Osteoblast (primary cell): ENCODE results near the gene ATP2B2. TPM values are rescaled to one million over a fixed set of nuclear protein-coding genes. Genes with fewer than 3 reads are reported as not detected.

ENCODE experiments used
- DNase-seq: peaks from one replicate; pipeline ENCODE4 v3.0.0; 2011; ENCODE audit warnings: low spot score, mixed read lengths; ENCODE audit not compliant: insufficient read length; ENCODE audit errors: missing footprints
- H2AFZ ChIP-seq: 2 replicates; pipeline ENCODE4 v1.6.0; 2011; ENCODE audit warnings: mild to moderate bottlenecking, low read length
- H3K27ac ChIP-seq: 2 replicates; pipeline ENCODE4 v1.5.1; 2011; ENCODE audit warnings: mild to moderate bottlenecking, low read depth, low read length, moderate library complexity
- H3K27me3 ChIP-seq: 2 replicates; pipeline ENCODE4 v1.6.0; 2012; ENCODE audit warnings: mild to moderate bottlenecking, control low read depth, inconsistent platforms, low read length, moderate library complexity; ENCODE audit not compliant: insufficient read depth
- H3K36me3 ChIP-seq: 2 replicates; pipeline ENCODE4 v1.5.1; 2011; ENCODE audit warnings: mild to moderate bottlenecking, low read length, control low read depth, moderate library complexity; ENCODE audit not compliant: insufficient read depth
- H3K4me1 ChIP-seq: 2 replicates; pipeline ENCODE4 v1.5.1; 2011; ENCODE audit warnings: mild to moderate bottlenecking, low read length, control low read depth, moderate library complexity; ENCODE audit not compliant: insufficient read depth
- H3K4me2 ChIP-seq: 2 replicates; pipeline ENCODE4 v1.6.0; 2011; ENCODE audit warnings: mild to moderate bottlenecking, low read length; ENCODE audit not compliant: insufficient read depth
- H3K4me3 ChIP-seq: fragments of 200-600 bp; sonication (generic); 3 replicates; pipeline ENCODE4 v1.5.1; 2012; ENCODE audit warnings: mild to moderate bottlenecking, low read length, inconsistent platforms; ENCODE audit not compliant: insufficient read depth
- H3K79me2 ChIP-seq: 2 replicates; pipeline ENCODE4 v1.6.0; 2012; ENCODE audit warnings: mild to moderate bottlenecking, low read length, control low read depth, inconsistent platforms; ENCODE audit not compliant: insufficient read depth
- H3K9me3 ChIP-seq: 2 replicates; pipeline ENCODE4 v1.5.1; 2011; ENCODE audit warnings: low read depth, low read length, control low read depth
- H4K20me1 ChIP-seq: 2 replicates; pipeline ENCODE4 v1.6.0; 2012; ENCODE audit warnings: mild to moderate bottlenecking, low read length, control low read depth; ENCODE audit not compliant: insufficient read depth
- CTCF ChIP-seq: IDR thresholded peaks from 2 replicates; pipeline ENCODE4 v1.5.1; 2011; ENCODE audit warnings: mild to moderate bottlenecking, low read depth, low read length, moderate library complexity; ENCODE audit errors: extremely low read depth
- total RNA-seq: library from RNA; depleted of rRNA; stranded (reverse); fragments of >200 nt; gene quantifications from 2 replicates; pipeline ENCODE4 v1.2.3, GENCODE V29; 2012

Gene ATP2B2
- total RNA-seq, 1 donor, result not detected

GRCh38 chr3:10290481-10291176 is 214.8 kb downstream of the ATP2B2 start:
- no peak overlapping the region for H2AFZ ChIP-seq
- TF ChIP-seq CTCF, result no peak
- DNase-seq, result no peak
- peaks cover 13% of the 10 kb centered on the region for H3K36me3 ChIP-seq
- H3K9me3 ChIP-seq, result no peaks in the 10 kb centered on the region
- H3K4me1 ChIP-seq, result peaks cover 14% of the 10 kb centered on the region
- H3K79me2 ChIP-seq, result no peaks in the 10 kb centered on the region
- no peak overlapping the region for H3K27ac ChIP-seq
- H3K4me2 ChIP-seq, result no peak overlapping the region
- H3K27me3 ChIP-seq, result no peaks in the 10 kb centered on the region
- H4K20me1 ChIP-seq, result peaks cover 3% of the 10 kb centered on the region
- H3K4me3 ChIP-seq, result no peak overlapping the region

DNA sequence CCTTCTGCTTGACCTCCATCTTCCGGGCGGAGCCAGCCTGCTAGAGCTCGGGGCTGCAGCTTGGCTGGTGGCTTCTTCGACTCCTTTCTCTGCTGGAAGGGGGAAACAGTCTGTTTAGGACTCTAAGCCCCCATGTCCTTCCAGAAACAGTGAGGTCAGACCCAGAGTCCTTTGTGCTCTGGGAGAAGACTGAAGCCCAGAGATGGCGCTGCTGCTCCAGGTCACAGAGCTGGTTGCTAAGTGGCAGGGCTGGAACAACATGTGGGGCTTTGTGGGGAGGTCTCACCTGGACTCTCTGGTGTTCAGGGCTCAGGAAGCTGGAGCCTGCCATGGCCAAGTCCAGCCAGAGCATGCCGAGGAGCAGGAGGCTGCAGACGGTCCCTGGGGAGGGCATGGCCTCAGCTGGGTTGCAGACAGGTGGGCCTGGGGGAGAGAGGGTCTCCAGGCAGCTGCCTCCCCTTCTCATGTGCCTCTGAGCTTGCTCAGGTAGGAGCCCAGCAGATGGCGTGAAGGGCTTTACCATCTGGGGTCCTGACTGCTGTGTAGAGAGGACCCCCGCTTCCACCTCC is 215.5 kb downstream of the ATP2B2 start:
- Histone ChIP-seq H3K79me2 (no peaks in the 10 kb centered on the region), H3K4me2 (no peak overlapping the region), H3K4me3 (no peak overlapping the region), H2AFZ (no peak overlapping the region), H3K9me3 (no peaks in the 10 kb centered on the region), H3K4me1 (peaks cover 21% of the 10 kb centered on the region), H3K27me3 (no peaks in the 10 kb centered on the region), H3K36me3 (peaks cover 13% of the 10 kb centered on the region), H4K20me1 (peaks cover 3% of the 10 kb centered on the region), H3K27ac (no peak overlapping the region)
- DNase-seq, result no peak
- no peak for TF ChIP-seq CTCF

DNA sequence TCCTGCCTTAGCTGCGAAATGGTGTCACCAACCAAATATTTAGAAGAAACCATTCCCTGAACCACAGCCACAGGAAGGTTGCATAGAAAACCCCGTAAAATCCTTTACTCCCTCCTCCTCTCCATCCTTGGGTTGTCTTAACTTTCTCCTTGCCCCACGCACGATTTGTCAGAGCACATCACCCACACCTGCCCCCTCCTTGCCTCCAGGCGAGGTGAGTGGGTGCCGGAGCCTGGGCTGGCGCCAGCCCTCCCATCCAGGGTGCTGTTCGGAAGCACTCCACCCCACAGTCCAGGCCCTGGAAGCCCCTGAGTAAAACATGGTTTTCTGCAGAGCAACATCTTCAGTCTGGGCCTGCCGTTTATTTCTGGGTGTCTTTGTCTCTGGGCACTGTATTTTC is 216.3 kb downstream of the ATP2B2 start:
- no peak overlapping the region for H3K4me2 ChIP-seq
- H3K79me2 ChIP-seq, result peaks cover under 1% of the 10 kb centered on the region
- H3K9me3 ChIP-seq, result no peaks in the 10 kb centered on the region
- H3K36me3 ChIP-seq, result peaks cover 13% of the 10 kb centered on the region
- H3K27ac ChIP-seq, result no peak overlapping the region
- no peak for DNase-seq
- no peaks in the 10 kb centered on the region for H3K27me3 ChIP-seq
- peaks cover 21% of the 10 kb centered on the region for H3K4me1 ChIP-seq
- TF ChIP-seq CTCF, result no peak
- no peak overlapping the region for H3K4me3 ChIP-seq
- H2AFZ ChIP-seq, result no peak overlapping the region
- peaks cover 3% of the 10 kb centered on the region for H4K20me1 ChIP-seq

- no peak overlapping the region for H2AFZ ChIP-seq
- H4K20me1 ChIP-seq, result peaks cover 3% of the 10 kb centered on the region
- peaks cover 13% of the 10 kb centered on the region for H3K36me3 ChIP-seq
- DNase-seq, result no peak
- no peaks in the 10 kb centered on the region for H3K27me3 ChIP-seq
- TF ChIP-seq CTCF, result no peak
- peaks cover 21% of the 10 kb centered on the region for H3K4me1 ChIP-seq
- no peak overlapping the region for H3K4me3 ChIP-seq
- H3K79me2 ChIP-seq, result peaks cover 6% of the 10 kb centered on the region
- H3K4me2 ChIP-seq, result no peak overlapping the region
- no peaks in the 10 kb centered on the region for H3K9me3 ChIP-seq
- H3K27ac ChIP-seq, result no peak overlapping the region
Measured at GRCh38 chr3:10288575-10288960, 216.8 kb downstream of the ATP2B2 start.
